GM18511 (cell line): ENCODE data around the gene SPDYE18.
"Not testable (repeated sequence)": the region's sequence is repeated elsewhere in the genome, so short reads cannot be mapped to it uniquely, and the experiment has no call there.

Source experiments
- ATAC-seq: cut with Tn5 transposase; IDR thresholded peaks from one replicate; pipeline ENCODE4 v1.9.1; 2021; ENCODE audit warnings: mild to moderate bottlenecking, moderate library complexity; ENCODE audit not compliant: unreplicated experiment

SPDYE18 gene

DNA sequence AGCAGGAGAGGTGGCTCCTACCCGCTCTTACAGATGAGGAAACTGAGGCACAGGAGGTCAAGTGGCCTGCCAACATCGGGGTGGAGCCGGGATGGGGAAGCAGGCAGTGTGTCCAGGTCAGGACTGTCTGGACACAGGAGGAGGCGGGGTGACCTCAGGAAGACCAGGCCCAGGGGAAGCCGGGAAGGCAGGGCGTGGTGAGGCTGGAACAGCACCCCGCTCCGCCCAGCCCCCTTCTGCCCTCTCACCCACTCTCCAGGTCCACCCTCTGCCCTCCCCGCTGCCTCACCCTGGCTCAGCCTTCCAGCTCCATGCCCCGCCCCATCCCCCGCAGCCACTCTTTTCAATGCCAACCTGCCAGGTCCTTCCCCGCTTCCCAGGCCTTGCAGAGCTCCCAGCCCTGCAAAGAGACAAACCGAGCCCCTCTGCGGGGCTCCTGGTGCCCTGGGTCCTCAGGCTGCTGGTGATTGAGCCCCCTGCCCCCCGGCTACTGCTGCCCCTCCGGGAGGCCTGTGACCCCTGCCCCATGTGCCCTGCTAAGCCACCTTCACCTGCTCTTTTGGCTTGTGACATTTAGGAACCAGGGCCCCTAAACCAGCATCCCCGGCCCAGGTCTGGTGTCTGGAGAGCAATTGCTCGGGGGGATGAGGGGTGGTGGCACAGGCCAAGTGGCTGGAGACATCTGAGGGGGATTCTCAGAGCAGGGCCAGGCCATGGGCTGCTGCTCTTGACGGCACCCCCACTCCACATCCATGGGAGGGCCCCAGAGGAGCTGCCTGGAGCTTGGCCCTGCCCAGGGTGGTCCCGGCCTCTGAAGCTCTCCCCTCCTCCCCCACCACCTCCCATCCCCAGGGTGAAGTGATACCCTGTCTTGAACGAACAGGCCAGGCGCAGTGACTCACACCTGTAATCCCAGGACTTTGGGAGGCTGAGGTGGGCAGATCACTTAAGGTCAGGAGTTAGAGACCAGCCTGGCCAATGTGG is 55.9 kb downstream of the SPDYE18 start:
- not testable (repeated sequence) for ATAC-seq

DNA sequence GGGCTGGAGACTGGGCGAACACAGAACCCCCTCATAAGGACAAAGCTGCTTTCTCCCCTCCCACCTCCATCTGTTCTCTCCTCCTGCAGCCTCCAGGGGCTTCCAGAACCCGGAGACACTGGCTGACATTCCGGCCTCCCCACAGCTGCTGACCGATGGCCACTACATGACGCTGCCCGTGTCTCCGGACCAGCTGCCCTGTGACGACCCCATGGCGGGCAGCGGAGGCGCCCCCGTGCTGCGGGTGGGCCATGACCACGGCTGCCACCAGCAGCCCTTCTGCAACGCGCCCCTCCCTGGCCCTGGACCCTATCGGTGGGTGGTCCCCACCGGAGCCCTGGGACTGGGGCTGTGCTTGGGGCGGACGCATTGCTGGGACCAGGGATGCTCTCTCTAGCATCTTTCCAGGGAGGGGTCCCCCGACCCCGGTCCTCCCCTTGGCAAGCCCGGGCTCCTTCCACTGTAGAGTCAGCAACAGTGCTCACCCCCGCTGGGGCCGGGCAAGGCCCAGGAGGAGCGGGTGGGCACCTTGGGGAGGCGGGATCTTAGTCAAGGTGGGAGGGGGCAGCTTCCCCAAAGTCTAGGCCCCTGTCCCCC is 56.8 kb downstream of the SPDYE18 start:
- not testable (repeated sequence) for ATAC-seq

DNA sequence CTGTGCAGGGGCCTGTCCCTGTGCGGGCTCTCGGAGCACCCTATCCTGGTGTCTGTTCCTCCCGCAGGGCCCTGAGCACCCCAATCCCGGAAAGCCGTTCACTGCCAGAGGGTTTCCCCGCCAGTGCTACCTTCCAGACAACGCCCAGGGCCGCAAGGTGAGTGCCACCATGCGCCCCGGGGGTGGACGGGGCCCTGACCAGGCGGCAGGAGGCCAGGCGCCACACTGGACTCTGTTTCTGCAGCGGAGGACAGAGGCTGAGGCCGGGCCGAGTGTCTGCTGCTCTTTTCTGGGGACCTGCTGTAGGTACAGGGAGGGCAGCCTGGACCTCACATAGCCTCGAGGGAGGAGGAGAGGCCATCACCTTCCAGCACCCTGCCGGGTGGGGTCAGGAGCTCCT is 58.2 kb downstream of the SPDYE18 start:
- not testable (repeated sequence) for ATAC-seq

DNA sequence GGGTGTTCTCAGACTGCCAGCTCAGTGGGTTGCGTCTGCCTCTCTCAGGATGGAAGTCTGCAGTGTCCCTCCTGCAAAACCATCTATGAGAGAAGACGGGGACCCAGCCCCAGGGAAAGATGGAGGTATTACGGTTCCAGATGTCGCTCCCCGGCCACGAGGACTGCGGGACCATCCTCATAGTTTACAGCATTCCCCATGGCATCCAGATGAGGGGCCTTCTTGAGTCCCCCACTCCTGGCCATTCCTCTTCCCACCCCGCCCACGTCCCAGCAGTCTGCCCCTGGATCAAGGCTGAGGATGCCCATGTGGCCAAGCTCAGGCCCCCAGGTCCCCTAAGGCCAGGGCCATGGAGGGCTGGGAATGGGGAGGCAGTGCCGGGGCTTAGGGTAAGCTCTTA is 59.1 kb downstream of the SPDYE18 start:
- not testable (repeated sequence) for ATAC-seq

DNA sequence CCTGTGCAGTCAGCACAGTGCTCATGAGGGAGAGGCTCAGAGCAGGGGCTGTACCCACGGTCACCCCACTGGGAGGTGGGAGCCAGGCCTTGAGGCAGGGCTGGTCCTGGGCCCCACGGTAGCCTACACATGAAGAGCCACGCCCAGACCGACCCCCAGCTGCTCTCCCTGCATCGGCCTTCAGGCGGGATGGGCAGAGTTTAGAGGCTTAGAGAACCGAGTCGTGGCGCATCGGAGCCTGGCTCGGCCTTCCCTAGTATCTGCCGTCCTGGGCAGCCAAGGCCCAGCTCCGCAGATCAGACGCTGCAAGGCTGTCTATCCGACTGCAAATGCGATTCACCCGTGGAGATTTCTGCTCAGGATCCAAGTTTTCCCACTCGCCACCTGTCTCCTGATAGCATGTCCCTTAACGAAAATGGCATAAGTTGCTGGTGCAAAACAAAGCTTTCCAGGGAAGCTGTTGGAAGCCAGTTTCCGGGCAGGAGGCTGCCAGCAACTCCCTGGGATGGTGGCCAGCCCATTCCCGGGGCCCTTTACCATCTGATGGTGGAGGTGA is 59.6 kb downstream of the SPDYE18 start:
- ATAC-seq, result not testable (repeated sequence)

DNA sequence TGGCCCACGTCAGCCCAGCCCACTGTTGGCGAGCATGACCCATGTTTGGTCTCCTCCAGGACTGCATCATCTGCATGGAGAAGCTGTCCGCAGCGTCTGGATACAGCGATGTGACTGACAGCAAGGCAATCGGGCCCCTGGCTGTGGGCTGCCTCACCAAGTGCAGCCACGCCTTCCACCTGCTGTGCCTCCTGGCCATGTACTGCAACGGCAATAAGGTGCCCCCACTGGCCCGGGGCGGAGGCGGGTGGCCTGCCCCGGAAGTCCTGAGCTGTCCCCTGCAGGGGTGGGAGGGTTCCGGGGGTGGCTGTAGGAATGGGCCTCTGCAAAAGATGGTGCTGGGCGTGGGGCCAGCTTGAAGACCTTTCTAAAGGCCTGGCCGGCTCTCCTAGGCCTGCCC is 60.3 kb downstream of the SPDYE18 start:
- not testable (repeated sequence) for ATAC-seq
